Osteocyte (in vitro differentiated cells): ENCODE data around the gene USP24. TPM values are rescaled to one million over a fixed set of nuclear protein-coding genes. Genes with fewer than 3 reads are reported as not detected.
"Not testable (repeated sequence)": the region's sequence is repeated elsewhere in the genome, so short reads cannot be mapped to it uniquely, and the experiment has no call there.

Source experiments
- DNase-seq: peaks from one replicate; pipeline ENCODE4 v3.0.0; 2021; ENCODE audit warnings: mixed read lengths; ENCODE audit not compliant: unreplicated experiment; ENCODE audit errors: extremely low spot score
- H3K27ac Mint-ChIP-seq: one replicate; pipeline ENCODE4 v1.8.0; 2021; ENCODE audit warnings: mild to moderate bottlenecking, mixed read lengths; ENCODE audit not compliant: unreplicated experiment
- H3K27me3 Mint-ChIP-seq: one replicate; pipeline ENCODE4 v1.8.0; 2021; ENCODE audit warnings: mixed read lengths; ENCODE audit not compliant: unreplicated experiment
- H3K36me3 Mint-ChIP-seq: one replicate; pipeline ENCODE4 v1.8.0; 2021; ENCODE audit warnings: mixed read lengths; ENCODE audit not compliant: unreplicated experiment
- H3K4me1 Mint-ChIP-seq: one replicate; pipeline ENCODE4 v1.8.0; 2021; ENCODE audit warnings: mixed read lengths; ENCODE audit not compliant: unreplicated experiment
- H3K4me3 Mint-ChIP-seq: one replicate; pipeline ENCODE4 v1.8.0; 2021; ENCODE audit warnings: mild to moderate bottlenecking, moderate library complexity, mixed read lengths; ENCODE audit not compliant: unreplicated experiment
- H3K9me3 Mint-ChIP-seq: one replicate; pipeline ENCODE4 v1.8.0; 2021; ENCODE audit warnings: mixed read lengths; ENCODE audit not compliant: unreplicated experiment
- CTCF ChIP-seq: fragments of 200-600 bp; sonication (generic); IDR thresholded peaks from 2 replicates; pipeline ENCODE4 v1.5.0; 2021; ENCODE audit warnings: antibody characterized with exemption, mild to moderate bottlenecking, moderate library complexity
- total RNA-seq: library from RNA; stranded (reverse); gene quantifications from 2 replicates; pipeline ENCODE4 v1.2.1, GENCODE V29; 2021

The USP24 gene
- total RNA-seq, 1 donor from 2014 or later: 32.1 TPM

GRCh38 chr1:55124470-55124869, 90.7 kb downstream of the USP24 start:
- DNase-seq: no peak
- Mint-ChIP-seq H3K4me1 (no peaks in the 10 kb centered on the region), H3K27ac (no peak overlapping the region), H3K9me3 (peaks cover 7% of the 10 kb centered on the region), H3K27me3 (no peaks in the 10 kb centered on the region), H3K36me3 (peaks cover 81% of the 10 kb centered on the region), H3K4me3 (no peak overlapping the region)
- no peak for TF ChIP-seq CTCF

- Mint-ChIP-seq H3K4me3 (no peak overlapping the region), H3K27ac (no peak overlapping the region), H3K4me1 (no peaks in the 10 kb centered on the region), H3K36me3 (peaks cover 79% of the 10 kb centered on the region), H3K27me3 (no peaks in the 10 kb centered on the region), H3K9me3 (no peaks in the 10 kb centered on the region)
- TF ChIP-seq CTCF: no peak
- no peak for DNase-seq
Measured at GRCh38 chr1:55120538-55120937, 94.6 kb downstream of the USP24 start.

- no peaks in the 10 kb centered on the region for H3K4me1 Mint-ChIP-seq
- peaks cover 78% of the 10 kb centered on the region for H3K36me3 Mint-ChIP-seq
- H3K27ac Mint-ChIP-seq: no peak overlapping the region
- TF ChIP-seq CTCF: no peak
- H3K4me3 Mint-ChIP-seq: no peak overlapping the region
- no peak for DNase-seq
- H3K27me3 Mint-ChIP-seq: no peaks in the 10 kb centered on the region
- H3K9me3 Mint-ChIP-seq: peaks cover 6% of the 10 kb centered on the region
Measured at GRCh38 chr1:55118651-55119329, 96.4 kb downstream of the USP24 start.

GRCh38 chr1:55117941-55118340, 97.2 kb downstream of the USP24 start:
- peaks cover 15% of the 10 kb centered on the region for H3K9me3 Mint-ChIP-seq
- no peak for TF ChIP-seq CTCF
- H3K4me1 Mint-ChIP-seq: no peaks in the 10 kb centered on the region
- no peak overlapping the region for H3K4me3 Mint-ChIP-seq
- no peak overlapping the region for H3K27ac Mint-ChIP-seq
- DNase-seq: no peak
- peaks cover 83% of the 10 kb centered on the region for H3K36me3 Mint-ChIP-seq
- no peaks in the 10 kb centered on the region for H3K27me3 Mint-ChIP-seq

- H3K27ac Mint-ChIP-seq, H3K4me3 Mint-ChIP-seq, H3K27me3 Mint-ChIP-seq, DNase-seq, H3K4me1 Mint-ChIP-seq: not testable (repeated sequence)
- Mint-ChIP-seq H3K9me3 (peaks cover 17% of the 10 kb centered on the region), H3K36me3 (peaks cover 59% of the 10 kb centered on the region)
Measured at GRCh38 chr1:55109005-55109404, 106.2 kb downstream of the USP24 start.

- DNase-seq: no peak
- Mint-ChIP-seq H3K4me1 (no peaks in the 10 kb centered on the region), H3K9me3 (peaks cover under 1% of the 10 kb centered on the region), H3K27ac (no peak overlapping the region), H3K27me3 (no peaks in the 10 kb centered on the region), H3K4me3 (no peak overlapping the region), H3K36me3 (peaks cover 55% of the 10 kb centered on the region)
- no peak for TF ChIP-seq CTCF
Measured at GRCh38 chr1:55107101-55107500, 108.1 kb downstream of the USP24 start.
